GM10266 (cell line): ENCODE measurements around the gene NBPF3.
"Not testable (repeated sequence)": the region's sequence is repeated elsewhere in the genome, so short reads cannot be mapped to it uniquely, and the experiment has no call there.

Experiments used
- DNase-seq: peaks from one replicate; pipeline ENCODE4 v3.0.0; 2012; ENCODE audit errors: extremely low spot score
- TF ChIP-seq, protein P1 (sequence below): IDR thresholded peaks from 2 replicates; pipeline ENCODE4 v1.5.1; 2012; ENCODE audit warnings: mild to moderate bottlenecking, low read depth; ENCODE audit not compliant: control insufficient read depth, insufficient read depth; ENCODE audit errors: missing control alignments

The NBPF3 gene, protein sequence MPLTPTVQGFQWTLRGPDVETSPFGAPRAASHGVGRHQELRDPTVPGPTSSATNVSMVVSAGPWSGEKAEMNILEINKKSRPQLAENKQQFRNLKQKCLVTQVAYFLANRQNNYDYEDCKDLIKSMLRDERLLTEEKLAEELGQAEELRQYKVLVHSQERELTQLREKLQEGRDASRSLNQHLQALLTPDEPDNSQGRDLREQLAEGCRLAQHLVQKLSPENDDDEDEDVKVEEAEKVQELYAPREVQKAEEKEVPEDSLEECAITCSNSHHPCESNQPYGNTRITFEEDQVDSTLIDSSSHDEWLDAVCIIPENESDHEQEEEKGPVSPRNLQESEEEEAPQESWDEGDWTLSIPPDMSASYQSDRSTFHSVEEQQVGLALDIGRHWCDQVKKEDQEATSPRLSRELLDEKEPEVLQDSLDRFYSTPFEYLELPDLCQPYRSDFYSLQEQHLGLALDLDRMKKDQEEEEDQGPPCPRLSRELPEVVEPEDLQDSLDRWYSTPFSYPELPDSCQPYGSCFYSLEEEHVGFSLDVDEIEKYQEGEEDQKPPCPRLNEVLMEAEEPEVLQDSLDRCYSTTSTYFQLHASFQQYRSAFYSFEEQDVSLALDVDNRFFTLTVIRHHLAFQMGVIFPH

DNA sequence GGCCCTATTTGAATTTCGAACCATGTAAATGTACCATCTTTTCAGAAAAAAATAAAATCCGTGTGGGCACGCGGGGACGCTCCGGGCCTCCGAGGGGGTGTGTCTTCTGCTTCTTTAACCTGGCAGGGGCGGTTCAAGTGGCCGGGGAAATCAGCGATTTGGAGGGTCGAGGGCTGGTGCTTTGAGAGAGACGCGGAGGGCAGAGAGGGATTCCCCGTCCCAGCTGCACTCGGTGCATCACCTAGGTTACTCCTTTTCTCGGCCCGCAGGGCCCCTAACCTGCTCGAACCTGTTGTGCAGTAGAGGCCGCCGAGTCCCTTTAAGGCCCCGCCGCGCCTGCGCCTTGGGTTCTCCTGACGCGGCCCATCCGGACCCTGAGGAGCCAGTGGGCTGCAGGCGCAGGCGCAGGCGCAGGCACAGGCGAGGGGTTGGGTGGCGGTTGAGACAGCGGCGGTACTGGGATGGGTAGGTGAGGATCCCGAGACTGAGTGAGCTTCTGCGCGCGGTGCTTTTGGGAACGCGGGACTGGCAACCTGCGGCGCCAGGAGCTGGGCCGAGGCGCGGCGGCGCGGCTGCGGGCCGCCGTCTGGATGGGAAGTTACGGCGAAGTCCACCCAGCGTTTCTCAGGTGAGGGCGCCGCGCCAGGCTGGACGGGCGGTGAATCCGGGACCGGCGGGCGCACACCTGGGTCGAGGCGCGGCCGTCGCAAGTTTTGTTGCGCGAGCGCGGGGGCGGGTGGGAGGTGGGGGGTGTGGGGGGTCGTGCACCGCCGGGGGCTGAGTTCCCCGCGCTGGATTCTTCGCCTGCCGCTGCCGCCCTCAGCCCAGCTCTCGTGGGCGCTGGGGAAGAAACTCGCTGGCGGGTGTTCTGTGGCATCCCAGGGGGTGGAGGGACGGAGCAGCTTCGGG, at the start of gene NBPF3:
Gene NBPF3 (plus strand): TSS at position 417 of the 909 bp plus-strand sequence. CDS start 4,950 bp downstream, outside the sequence.
- DNase-seq: peak; percentile 66
- TF ChIP-seq, protein P1, sequence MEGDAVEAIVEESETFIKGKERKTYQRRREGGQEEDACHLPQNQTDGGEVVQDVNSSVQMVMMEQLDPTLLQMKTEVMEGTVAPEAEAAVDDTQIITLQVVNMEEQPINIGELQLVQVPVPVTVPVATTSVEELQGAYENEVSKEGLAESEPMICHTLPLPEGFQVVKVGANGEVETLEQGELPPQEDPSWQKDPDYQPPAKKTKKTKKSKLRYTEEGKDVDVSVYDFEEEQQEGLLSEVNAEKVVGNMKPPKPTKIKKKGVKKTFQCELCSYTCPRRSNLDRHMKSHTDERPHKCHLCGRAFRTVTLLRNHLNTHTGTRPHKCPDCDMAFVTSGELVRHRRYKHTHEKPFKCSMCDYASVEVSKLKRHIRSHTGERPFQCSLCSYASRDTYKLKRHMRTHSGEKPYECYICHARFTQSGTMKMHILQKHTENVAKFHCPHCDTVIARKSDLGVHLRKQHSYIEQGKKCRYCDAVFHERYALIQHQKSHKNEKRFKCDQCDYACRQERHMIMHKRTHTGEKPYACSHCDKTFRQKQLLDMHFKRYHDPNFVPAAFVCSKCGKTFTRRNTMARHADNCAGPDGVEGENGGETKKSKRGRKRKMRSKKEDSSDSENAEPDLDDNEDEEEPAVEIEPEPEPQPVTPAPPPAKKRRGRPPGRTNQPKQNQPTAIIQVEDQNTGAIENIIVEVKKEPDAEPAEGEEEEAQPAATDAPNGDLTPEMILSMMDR: no peak

DNA sequence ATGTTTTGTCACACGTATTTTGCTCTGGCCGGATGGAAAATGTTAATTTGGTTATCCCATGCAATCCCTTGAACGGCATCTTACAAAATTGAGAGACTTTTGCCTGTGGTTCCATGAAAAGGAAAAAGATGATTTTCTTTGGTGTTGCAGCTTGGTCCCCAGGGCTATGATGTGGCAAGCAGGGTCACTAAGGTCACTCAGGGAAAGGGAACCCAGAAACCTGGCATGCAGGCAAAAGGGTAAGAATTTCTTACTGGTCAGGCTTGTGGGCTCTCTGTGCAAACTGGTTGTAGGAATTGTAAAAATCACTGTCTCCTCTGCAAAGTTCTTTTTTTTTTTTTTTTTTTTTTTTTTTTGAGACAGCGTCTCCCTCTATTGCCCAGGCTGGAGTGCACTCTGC, 48.4 kb upstream of the NBPF3 start:
- TF ChIP-seq, protein P1: no peak

DNA sequence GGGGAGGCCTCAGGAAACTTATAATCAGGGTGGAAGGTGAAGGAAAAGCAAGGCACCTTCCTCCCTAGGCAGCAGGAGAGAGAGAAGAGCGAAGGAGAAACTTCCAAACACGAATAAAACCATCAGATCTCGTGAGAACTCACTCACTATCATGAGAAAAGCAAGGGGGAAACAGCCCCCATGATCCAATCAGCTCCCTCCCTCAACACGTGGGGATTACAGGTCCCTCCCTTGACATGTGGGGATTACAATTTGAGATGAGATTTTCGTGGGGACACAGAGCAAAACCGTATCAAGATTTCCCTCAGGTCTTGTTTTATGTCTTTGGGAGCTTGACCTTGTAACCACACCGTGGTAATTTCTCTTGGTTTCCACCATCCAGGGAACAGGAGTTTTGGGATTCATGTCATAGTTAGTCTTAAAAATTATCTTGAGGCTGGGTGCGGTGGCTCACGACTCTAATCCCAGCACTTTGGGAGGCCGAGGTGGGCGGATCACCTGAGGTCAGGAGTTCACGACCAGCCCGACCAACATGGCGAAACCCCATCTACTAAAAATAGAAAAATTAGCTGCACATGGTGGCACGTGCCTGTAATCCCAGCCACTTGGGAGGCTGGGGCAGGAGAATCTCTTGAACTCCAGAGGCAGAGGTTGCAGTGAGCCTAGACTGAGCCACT, 47.2 kb upstream of the NBPF3 start:
- no peak for DNase-seq
- TF ChIP-seq, protein P1: no peak

More for the DNA sequence above, 48.4 kb upstream of the NBPF3 start:
- no peak for DNase-seq

DNA sequence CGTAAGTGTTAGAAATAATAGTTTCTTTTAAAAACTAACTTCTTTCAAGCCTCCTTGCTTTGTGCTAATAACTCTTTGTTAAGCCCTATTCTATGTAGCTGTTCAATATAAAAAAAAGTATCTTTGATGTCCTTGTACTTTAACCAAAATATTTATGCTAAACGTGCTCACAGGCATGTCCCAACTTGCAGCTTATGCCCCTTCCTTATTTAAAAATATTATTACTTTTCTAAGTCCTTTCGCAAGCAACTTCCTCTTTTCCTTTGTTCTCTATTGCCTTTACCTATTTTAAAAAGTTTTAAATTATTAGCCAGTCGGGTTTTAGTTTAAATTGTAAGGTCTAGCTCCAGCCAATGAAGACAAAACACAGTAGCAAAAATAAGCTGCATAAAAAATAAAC, 43.4 kb upstream of the NBPF3 start:
- no peak for DNase-seq

DNA sequence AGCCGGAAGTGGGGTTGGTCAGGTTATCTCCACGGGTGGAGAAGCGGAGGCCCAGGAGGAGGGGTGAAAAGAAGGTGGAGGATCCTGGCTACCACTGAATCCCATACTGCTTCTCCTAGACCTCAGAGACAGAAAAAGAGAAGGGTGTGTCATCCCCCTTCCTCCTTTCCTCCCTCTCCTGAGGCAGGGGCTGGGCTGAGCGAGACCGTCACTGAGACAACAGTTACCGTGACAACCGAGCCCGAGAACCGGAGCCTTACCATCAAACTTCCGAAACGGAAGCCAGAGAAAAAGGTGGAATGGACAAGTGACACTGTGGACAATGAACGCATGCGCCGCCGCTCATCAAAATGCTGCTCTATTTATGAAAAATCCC, 42.1 kb upstream of the NBPF3 start:
- no peak for DNase-seq
- TF ChIP-seq, protein P1: no peak

More for the DNA sequence above, 43.4 kb upstream of the NBPF3 start:
- TF ChIP-seq, protein P1: no peak

DNA sequence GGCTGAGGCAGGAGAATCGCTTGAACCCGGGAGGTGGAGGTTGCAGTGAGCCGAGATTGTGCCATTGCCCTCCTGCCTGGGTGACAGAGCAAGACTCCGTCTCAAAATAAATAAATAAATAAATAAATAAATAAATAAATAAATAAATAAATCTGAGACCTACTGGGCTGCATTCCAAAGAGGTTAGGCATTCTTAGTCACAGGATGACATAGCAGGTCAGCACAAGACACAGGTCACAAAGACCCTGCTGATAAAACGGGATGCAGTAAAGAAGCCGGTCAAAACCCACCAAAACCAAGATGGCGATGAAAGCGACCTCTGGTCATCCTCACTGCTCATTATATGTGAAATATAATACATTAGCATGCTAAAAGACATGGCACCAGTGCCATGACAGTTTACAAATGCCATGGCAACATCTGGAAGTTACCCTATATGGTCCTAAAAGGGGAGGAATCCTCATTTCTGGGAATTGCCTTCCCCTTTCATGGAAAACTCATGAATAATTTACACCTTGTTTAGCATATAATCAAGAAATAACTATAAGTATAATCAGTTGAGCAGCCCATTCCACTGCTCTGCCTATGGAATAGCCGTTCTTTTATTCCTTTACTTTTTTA, 38.1 kb upstream of the NBPF3 start:
- not testable (repeated sequence) for DNase-seq
